NCI-H1105 (cell line): ENCODE results near the gene CMTM2.
A peak's percentile ranks its signal among the peaks of the same experiment; 100 is the strongest.
"Not testable (repeated sequence)": the region's sequence is repeated elsewhere in the genome, so short reads cannot be mapped to it uniquely, and the experiment has no call there.

ENCODE experiments used
- DNase-seq: peaks from one replicate; lab custom pipeline; 2025; lab: John Stamatoyannopoulos, UW

CMTM2 gene

GRCh38 chr16:66608241-66609138 is 29.2 kb downstream of the CMTM2 start:
- DNase-seq = peak; percentile 43

DNA sequence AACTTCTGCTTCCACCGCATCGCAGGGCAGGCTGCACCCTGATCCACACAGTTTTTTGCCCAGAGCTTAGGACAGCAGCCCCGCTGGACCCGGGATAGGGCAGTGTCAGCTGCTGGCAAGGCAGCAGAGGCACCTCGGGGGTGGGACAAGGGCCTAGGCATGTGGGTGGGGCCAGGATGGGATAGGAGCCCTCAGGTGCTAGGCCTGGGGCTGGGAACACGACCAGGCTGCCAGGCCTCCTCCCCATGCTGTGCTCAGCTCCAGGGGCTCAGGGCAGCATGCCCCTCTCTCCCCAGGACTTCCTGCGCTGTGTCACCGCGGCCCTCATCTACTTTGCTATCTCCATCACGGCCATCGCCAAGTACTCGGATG is 29.9 kb downstream of the CMTM2 start:
- DNase-seq = no peak

DNA sequence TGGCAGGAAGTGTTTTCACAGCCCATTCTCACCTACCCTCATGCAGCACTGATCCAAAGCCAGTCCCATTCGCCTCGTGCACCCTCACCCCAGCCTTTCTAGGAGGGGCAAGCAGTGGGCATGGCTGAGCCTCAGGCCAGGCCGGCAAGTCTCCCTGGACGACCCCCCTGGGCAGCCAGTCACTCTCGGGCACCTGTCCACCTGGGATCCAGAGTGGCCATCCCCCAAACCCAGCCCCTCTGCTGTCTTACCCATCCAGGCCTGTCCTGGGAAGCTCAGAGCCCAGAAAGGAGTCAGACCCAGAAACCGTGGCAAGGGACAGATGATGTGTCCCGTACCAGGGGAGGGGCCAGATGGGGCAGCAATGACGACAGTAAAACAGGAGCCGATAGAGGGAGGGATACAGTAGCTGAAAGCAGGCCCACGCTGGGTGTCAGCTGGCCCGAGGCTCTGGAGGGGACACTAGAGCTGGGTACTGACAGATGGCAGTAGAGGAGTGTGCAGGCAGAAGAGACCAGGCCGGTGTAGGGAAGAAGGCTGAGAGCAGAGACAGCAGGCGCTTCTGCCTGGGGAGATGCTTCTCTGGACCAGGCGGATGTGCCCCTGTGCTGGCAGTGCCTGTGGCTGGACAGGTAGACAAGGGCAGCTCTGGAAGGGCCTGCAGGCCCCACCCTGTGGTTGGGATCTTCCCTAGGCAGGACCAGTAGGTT is 31.0 kb downstream of the CMTM2 start:
- DNase-seq = no peak

DNA sequence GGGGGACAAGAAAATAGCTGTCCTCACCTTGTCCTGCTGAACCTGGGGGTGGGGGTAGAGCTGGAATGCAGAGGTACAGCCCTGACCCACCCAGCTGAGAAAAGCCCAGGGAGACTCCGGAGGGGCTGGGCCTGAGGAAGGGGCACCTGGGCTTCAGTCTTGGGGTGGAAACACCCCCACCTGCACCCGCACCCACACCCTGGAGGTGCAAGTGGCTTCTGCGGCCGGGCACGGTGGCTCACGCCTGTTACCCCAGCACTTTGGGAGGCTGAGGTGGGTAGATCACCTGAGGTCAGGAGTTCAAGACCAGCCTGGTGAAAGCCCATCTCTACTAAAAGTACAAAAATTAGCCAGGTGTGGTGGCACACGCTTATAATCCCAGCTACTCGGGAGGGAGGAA is 32.6 kb downstream of the CMTM2 start:
- DNase-seq = not testable (repeated sequence)

DNA sequence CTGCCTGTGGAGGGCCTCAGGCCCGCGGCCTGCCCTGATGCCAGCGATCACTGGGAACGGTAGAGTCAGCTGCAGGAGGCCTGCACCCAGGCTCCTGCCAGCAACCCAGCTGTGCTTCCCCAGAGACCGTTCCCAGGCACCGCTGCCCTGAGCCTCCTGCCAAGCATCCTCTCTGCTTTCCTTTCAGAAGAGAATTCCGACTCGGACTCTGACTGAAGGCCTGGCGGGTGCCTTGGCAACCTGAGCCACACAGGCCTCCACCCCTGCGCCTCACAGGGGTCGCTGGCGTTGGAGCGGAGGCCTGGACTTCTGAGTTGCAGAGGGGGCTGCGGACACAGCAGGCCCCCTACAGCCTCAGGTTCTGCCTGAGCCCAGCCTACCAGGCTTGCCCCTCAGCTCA is 33.2 kb downstream of the CMTM2 start:
- DNase-seq = no peak

DNA sequence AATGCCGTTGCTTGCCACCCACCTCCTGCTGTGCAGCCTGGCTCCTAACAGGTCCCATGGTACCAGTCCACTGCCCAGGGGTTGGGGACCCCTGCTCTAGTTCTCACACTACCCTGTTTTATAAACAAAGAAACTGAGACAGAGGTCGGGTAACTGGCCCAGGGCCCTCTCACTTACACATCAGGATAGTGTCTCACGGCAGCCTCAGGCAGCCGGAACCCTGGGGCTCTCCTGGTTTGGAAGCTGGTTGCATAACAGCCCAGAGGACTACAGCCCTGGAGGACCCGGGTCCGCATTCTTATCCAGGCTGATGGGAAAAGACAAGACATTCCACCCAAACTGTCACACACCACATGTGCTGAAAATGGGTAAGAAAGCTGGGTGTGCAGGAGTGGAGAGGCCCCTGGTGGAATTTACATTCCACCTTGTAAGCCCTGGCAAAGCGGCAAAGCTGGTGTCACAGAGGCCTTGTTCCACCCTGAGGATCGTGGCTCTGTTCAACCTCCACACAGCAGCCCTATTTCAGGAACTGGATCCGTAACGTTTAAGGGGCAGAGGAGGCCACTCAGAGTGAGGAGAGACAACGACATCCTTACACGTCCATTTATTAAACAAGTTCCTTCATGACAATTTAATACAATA is 35.0 kb downstream of the CMTM2 start:
- DNase-seq = no peak

DNA sequence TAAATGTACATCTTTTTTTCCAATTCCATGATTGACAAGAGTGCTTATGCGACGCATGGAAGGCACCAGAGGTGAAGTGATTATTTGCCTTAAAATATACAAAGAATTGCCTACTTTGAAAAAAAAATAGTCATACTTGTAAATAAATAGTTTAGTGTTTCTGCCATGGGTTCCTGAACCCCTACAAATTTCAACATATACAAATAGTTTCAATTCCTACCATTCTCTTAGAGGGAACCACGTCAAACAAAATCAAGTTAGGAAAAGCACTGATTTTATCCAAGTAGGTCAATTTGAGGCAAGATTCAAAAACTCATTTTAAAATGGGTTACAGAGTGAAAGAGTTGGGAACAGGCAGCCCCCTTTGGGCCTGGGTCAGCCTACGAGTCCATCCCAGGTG is 36.9 kb downstream of the CMTM2 start:
- DNase-seq = no peak

DNA sequence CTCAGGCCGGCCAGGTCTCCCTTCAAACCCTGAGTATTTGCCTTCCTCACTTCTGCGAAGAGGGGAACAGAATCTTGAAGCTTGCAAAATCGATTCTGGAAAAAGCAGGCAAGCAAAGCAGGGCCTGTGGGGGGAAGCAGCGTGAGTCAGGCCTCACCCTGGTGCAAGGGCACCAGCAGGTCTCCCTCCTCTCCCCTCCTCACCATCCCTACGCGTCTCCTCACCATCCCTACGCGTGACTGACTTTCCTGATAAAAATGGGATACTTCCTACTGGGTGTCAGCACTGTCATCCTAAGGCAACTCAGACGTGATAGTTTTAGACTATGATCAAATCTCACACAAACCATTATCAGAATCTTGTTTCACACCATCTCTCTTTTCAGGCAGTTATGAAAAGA is 37.3 kb downstream of the CMTM2 start:
- no peak for DNase-seq

- no peak for DNase-seq
Observed at GRCh38 chr16:66617010-66617434, 37.8 kb downstream of the CMTM2 start.

GRCh38 chr16:66617728-66618127 is 38.5 kb downstream of the CMTM2 start:
- DNase-seq = no peak

GRCh38 chr16:66618588-66619375 is 39.5 kb downstream of the CMTM2 start:
- DNase-seq = no peak

- DNase-seq = no peak
Observed at GRCh38 chr16:66619534-66620428, 40.5 kb downstream of the CMTM2 start.

DNA sequence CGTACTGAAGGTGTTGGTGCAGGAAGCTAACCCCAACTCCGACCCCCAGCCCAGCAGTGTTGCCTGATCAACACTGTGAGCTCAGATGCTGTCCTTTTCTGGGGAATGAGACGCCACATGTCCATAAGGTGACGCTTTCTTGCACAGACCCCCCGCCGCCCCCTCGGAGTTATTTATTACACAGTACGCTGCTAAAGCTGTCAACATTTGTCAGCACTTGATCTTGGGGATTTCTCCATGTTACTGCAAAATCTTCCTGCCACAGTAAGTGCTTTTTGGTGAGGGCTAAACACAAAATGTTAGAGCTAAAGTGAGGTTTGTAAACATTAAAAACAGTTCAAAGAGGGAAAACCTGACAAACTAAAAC is 41.1 kb downstream of the CMTM2 start:
- DNase-seq = no peak

- no peak for DNase-seq
Observed at GRCh38 chr16:66621973-66622372, 42.7 kb downstream of the CMTM2 start.

GRCh38 chr16:66622863-66623262 is 43.6 kb downstream of the CMTM2 start:
- DNase-seq = no peak

GRCh38 chr16:66623755-66624154 is 44.5 kb downstream of the CMTM2 start:
- DNase-seq = no peak

DNA sequence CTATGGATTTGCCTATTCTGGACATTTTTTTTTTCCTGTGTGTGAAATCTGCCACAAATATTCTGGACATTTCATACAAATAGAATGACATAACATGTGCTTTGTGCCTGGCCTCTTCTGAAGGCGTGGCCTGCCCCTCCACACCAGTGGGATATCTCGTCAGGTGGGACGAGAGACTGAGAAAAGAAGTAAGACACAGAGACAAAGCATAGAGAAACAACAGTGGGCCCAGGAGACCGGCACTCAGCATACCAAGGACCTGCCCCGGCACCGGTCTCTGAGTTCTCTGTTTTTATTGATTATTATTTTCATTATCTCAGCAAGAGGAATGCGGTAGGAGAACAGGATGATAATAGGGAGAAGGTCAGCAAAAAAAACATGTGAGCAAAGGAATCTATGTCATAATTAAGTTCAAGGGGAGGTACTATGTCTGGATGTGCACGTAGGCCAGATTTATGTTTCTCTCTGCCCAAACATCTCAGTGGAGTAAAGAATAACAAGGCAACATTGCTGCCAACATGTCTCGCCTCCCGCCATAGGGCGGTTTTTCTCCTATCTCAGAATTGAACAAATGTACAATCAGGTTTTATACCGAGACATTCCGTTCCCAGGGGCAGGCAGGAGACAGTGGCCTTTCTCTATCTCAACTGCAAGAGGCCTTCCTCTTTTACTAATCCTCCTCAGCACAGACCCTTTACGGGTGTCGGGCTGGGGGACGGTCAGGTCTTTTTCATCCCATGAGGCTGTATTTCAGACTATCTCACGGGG is 48.5 kb downstream of the CMTM2 start:
- DNase-seq = not testable (repeated sequence)

DNA sequence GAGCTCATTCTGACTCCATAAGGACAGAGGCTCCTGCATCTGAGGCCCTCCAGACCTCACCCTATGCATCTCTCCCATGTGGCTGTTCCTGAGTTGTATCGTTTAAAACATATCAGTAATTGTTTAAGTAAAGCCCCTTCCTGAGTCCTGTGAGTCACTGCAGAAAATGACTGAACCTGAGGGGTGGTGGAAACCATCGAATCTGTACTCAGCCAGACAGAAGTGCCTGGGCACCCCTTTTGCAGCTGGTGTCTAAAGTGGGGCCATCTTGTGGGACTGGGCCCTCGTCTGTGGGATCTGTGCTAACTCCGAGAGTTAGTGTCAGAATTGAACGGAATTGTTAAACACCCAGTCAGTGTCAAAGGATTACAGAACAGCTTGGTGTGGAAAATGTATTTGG is 50.6 kb downstream of the CMTM2 start:
- DNase-seq = no peak

DNA sequence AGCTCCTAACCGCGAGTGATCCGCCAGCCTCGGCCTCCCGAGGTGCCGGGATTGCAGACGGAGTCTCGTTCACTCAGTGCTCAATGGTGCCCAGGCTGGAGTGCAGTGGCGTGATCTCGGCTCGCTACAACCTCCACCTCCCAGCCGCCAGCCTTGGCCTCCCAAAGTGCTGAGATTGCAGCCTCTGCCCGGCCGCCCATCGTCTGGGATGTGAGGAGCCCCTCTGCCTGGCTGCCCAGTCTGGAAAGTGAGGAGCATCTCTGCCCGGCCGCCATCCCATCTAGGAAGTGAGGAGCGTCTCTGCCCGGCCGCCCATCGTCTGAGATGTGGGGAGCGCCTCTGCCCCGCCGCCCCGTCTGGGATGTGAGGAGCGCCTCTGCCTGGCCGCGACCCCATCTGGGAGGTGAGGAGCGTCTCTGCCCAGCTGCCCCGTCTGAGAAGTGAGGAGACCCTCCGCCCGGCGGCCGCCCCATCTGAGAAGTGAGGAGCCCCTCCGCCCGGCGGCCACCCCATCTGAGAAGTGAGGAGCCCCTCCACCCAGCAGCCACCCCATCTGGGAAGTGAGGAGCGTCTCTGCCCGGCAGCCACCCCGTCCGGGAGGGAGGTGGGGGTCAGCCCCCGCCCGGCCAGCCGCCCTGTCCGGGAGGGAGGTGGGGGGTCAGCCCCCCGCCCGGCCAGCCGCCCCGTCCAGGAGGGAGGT is 51.4 kb downstream of the CMTM2 start:
- not testable (repeated sequence) for DNase-seq

- DNase-seq = not testable (repeated sequence)
Observed at GRCh38 chr16:66631558-66631957, 52.3 kb downstream of the CMTM2 start.
